Renal cortical epithelial cell (primary cell): Measurements from ENCODE around the gene CDK10. TPM values are rescaled to one million over a fixed set of nuclear protein-coding genes. Genes with fewer than 3 reads are reported as not detected.
"Not testable (repeated sequence)": the region's sequence is repeated elsewhere in the genome, so short reads cannot be mapped to it uniquely, and the experiment has no call there.

Experiments
- DNase-seq: peaks from one replicate; pipeline ENCODE4 v3.0.0-alpha.2; 2011; ENCODE audit warnings: low read depth
- total RNA-seq: library from RNA; depleted of rRNA; stranded (reverse); fragments of >200 nt; gene quantifications from 2 replicates; pipeline ENCODE4 v1.2.3, GENCODE V29; 2014

The CDK10 gene
- total RNA-seq, 1 donor from 2014 or later, result 56.5 TPM

GRCh38 chr16:89695875-89696669, 9.6 kb downstream of the CDK10 start:
- no peak for DNase-seq

DNA sequence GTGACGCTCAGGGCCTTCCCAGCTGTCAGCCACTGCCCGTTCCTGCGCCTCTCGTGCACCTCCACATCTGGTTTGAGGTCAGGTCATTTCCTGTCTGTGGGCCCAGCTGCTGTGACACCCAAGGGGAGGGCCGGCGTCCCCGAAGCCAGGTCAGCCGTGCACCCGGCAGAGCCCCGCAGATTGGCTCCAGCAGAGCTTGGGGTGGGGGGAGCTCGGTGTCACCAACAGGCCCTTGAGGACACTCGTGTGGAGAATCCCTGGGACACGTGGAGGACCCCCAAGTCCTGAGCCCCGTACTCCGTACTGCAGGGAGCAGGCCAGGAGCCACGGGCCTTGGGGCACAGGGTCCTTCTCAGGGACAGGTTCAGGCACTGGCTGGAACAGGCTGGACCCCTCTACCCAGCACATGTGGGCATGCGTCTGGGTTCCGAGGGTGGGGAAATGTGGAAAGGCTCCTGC, 10.2 kb downstream of the CDK10 start:
- no peak for DNase-seq

DNA sequence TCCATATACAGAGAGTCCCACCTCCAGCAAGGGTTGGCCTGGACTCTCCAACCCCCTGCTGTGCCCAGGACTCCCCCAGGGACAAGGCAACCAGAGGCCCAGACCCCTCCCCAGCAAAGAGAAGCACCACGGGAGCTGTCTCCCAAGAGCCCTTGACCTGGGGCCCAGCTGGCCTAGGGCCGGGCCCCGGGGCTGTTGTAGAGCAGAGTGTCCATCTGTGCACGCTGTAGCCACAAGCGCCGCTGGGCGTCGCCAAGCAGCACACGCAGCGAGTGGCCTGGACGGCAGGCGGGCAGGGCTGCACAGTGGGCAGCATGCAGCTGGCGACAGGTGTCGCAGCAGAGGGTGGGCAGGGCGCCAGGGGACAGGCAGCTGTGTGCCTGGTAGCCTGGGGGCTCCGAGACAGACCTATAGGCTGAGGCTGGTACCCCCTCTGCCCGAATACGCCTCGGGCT, 10.7 kb downstream of the CDK10 start:
- no peak for DNase-seq

DNA sequence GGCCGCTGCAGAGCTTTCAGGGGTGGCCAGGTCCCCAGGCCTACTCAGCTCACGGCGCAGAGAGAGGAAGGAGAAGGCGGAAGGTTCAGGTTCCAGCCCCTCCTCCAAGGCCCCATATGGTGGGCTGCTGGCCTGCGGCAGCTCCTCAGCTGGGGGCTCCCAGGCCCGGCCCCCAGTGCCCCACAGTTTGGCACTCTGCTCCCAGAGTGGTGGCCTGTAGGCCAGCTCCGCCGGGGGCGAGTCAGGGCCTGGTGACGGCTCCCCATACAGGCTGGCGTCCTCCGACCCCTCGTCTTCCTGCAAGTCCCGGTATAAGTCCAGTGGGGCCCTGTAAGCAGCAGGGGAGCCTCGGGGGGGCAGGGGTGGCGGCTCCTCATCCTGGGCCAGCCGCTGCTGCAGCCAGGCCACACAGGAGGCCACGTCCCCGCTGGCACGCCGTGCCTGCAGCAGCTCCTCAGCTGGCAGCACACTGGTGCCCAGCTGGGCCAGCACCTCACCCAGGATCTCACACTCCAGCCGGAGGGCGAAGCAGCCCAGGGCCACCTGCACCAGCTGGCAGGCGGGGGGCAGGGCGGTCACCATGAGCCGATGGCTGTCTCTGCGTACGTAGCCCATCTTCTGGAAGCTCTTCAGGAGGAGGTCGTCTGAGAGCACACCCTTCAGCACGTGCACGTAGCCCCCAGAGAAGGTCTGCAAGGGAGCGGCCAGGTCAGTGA, 11.3 kb downstream of the CDK10 start:
- DNase-seq, result no peak

DNA sequence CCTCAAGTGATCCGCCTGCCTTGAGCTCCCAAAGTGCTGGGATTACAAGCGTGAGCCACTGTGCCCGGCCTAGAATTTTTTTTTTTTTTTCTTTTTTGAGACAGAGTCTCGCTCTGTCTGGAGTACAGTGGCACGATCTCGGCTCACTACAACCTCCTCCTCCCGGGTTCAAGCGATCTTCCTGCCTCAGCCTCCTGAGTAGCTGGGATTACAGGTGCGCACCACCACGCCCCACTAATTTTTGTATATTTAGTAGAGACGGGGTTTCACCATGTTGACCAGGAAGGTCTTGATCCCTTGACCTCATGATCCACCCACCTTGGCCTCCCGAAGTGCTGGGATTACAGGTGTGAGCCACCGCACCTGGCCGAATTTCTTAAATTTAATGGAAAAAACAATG, 12.2 kb downstream of the CDK10 start:
- not testable (repeated sequence) for DNase-seq

GRCh38 chr16:89699629-89700099, 13.2 kb downstream of the CDK10 start:
- not testable (repeated sequence) for DNase-seq

DNA sequence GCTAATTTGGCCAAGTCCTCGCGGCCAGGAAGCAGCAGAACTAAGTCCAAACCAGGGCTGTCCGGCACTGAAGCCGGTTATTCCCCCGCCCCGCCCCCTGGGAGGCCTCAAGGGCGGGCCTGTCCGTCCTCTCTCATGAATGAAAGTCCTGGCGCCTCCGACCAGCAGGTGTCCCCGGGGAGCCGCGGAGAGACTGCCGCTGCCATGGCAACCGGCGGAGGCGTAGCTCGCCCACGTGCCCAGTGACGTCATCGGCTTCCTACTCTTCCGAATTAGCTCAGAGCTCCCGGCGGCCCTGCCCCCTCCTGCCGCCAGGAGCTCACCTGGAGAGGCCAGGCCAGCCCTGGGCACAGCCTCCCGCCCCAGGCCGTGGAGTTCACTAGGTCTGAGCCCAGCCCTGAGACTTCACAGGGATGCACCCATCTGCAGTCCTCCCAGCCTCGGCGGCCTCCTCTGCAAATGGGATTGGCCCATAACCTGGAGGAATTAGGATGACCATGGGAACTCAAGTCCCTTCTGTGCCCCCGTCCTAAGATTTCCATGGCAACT, 13.7 kb downstream of the CDK10 start:
- peak; percentile 93 for DNase-seq

GRCh38 chr16:89700649-89701424, 14.3 kb downstream of the CDK10 start:
- peak; percentile 34 for DNase-seq

DNA sequence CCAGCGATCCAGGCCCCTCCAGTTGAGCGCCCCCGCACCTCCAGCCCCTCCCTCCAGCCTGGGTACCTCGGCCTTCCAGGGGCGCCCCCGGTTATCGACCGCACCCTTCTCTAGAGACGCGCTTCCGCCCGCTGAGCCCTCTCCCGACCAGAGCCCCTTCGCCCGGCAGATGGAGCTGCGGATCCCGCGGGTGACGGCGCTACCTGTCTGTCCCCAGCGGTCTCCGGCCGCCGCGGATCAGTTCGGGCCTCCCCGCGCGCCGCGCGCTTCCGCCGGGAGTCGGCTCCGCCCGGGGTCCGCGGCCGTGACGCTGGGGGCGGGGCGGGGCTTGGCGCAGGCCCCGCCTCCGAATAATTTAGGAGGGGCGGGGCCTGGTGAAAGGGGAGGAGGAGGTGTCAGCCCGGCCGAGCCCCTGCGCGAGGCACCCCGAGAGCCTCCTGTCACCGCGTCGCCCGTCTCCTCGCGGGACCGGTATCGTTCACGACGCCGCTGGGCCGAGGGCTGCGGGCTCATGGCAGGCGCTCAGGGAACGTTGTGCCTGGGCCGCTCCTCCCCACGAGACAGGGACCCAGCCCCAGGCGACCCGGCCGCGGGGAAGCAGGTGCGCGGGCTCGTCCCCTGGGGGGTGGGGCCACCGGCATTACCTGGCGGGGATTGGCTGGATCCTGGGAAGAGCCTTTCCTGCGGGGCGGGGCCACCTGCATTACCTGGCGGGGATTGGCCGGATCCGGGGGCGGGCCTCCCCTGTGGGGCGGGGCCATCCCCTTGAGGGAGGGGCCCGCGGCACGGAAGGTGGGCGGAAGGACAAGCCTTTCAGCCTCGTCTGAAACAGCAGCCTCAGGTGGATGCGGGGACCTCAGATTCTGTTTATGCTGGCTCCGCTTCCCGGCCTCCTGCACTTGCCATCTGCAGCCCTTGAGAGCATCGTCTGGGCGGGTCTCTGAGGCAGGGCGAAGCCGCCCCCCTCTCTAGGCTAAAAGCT, 15.2 kb downstream of the CDK10 start, which contains the start of gene SPATA2L:
SPATA2L (minus strand) TSS at position 281 of the 982 bp plus-strand sequence. CDS start 473 bp downstream, outside the sequence.
- DNase-seq, result peak; percentile 83

- DNase-seq, result no peak
These were observed 17.8 kb downstream of the CDK10 start for GRCh38 chr16:89704281-89704680.

- no peak for DNase-seq
These were observed 18.5 kb downstream of the CDK10 start for GRCh38 chr16:89705006-89705405.

DNA sequence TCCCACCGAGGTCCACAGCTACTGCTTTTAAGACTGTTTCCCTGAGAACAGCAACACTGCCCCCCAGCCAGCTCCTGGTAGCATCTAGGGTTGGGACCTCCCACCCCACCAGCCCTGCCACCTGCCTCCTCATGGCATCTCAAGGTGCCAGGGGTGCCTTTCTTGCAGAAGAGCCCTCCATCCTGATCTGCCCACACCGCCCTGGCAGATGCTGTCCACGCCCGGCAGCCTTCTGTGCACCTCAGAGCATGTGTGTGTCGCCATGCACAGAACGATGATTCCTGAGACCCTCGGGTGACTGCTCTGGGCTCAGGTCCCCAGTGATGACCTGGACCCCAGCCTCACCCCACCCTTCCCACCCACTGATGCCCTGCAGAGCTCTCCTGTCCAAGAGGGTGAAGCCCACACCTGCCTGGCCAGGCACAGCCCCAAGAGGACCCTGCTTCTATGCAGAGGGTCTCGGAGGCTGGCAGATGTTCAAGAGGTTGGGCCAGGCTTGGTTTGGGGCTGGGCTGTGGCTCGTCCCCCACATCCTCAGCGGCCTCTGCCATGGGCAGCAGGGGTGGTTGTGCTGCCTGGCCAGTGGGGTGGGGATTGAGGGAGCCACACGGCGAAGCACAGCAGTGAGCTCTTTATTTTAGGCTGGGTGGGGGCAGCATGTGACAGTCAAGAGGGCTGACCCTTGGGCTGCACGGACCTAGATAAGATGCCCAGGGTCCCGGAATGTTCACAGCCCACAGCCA, 20.2 kb downstream of the CDK10 start:
- DNase-seq, result no peak

- no peak for DNase-seq
These were observed 21.2 kb downstream of the CDK10 start for GRCh38 chr16:89707695-89708094.

GRCh38 chr16:89708481-89708931, 22.0 kb downstream of the CDK10 start:
- no peak for DNase-seq

GRCh38 chr16:89709166-89709565, 22.7 kb downstream of the CDK10 start:
- no peak for DNase-seq

DNA sequence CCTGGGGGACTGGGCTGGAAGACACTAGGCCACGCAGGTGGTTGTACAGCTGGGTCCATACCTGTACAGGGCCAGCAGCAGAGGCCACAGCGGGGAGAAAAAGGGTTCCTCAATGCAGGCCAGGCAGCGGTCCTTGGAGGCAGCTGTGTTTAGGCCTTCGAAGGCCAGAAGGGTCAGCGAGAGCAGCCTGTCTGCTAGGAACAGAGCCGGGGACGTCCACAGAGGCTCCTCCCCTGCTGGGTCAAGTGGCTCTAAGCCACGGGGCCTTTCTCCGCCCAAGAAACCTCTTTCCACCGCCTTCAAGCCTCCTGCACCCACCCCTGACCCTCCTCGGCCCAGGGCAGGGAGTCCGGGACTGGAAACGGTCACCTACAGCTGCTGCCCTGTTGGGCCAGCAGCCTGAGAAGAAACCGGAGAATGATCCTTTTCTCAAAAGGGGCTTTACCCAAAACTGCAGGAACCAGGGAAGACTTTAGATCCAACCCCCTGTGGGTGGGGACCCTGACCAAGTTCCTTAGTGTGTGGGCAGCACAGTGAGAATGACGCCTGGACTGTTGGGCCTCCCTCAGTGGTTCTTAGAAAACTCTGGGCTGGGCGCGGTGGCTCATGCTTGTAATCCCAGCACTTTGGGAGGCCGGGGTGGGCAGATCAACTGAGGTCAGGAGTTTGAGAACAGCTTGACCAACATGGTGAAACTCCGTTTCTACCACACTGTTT, 23.4 kb downstream of the CDK10 start:
- no peak for DNase-seq

DNA sequence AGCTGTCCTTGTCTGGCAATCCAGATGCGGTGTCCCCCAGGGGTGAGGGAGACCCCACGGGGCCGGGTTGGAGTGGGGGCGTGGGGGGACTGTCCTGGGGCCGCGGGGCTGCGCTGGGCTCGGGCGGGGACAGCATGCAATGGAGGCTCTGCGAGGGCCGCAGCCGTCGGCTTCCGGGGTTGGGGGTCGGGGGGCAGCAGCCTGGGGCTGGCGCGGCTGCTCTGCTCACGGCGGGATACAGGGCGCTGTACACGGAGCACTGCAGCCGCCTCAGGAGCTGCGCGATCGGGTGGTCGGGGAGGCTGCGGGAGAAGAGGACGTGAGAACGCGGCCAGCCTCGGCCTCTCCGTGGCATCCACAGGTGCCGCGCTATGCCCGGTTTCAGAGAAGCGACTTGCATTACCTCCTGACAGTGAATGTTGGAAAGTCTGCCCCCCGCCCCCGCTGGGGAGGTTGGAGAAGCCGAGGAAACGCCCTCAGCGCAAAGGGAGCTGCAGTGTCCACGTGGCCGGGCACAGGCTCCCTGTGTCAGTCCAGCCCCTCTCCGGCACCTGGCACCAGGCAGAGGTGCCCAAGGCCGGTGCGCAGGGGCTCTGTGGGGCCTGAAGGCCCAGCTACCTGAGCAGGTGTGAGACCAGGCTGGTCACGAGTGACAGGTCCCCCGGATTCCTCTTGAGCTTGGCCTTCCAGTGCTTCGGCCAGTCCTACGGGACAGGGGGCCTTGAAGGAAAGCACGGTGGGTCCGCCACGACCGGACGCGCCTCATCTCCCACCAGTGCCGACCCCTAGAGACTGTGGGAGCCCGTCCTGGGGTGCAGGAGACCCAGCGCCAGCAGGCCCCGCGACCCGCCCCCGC, 24.4 kb downstream of the CDK10 start:
- DNase-seq, result no peak
